Thymus (tissue), 11 donors: ENCODE data around the gene TANGO6. TPM values are rescaled to one million over a fixed set of nuclear protein-coding genes. Genes with fewer than 3 reads are reported as not detected.

Source experiments
- DNase-seq, 9 donors: peaks; one replicate each; pipeline ENCODE4 v3.0.0-alpha.2; 2013; ENCODE audit warnings: low spot score in 9 of 9, low read depth in 6 of 9, missing footprints in 1 of 9
- H3K27ac ChIP-seq, 2 donors: one replicate each; pipeline ENCODE4 v1.5.1; 2013; ENCODE audit warnings: control low read depth in 1 of 2, low read depth in 1 of 2, low read length in 1 of 2, mild to moderate bottlenecking in 1 of 2, moderate library complexity in 1 of 2
- H3K27me3 ChIP-seq, 2 donors: one replicate each; pipeline ENCODE4 v1.5.1; 2013; ENCODE audit warnings: low read length in 1 of 2; ENCODE audit not compliant: control insufficient read depth in 2 of 2, insufficient read depth in 1 of 2
- H3K36me3 ChIP-seq, 2 donors: one replicate each; pipeline ENCODE4 v1.5.1; 2013; ENCODE audit warnings: low read length in 1 of 2, mild to moderate bottlenecking in 1 of 2, moderate library complexity in 1 of 2; ENCODE audit not compliant: control insufficient read depth in 2 of 2, insufficient read depth in 2 of 2
- H3K4me1 ChIP-seq, 2 donors: one replicate each; pipeline ENCODE4 v1.5.1; 2013; ENCODE audit warnings: low read length in 2 of 2; ENCODE audit not compliant: control insufficient read depth in 2 of 2, insufficient read depth in 2 of 2
- H3K4me3 ChIP-seq, 2 donors: one replicate each; pipeline ENCODE4 v1.5.1; 2013; ENCODE audit warnings: low read length in 2 of 2, control low read depth in 1 of 2, mild to moderate bottlenecking in 1 of 2
- H3K9me3 ChIP-seq, 2 donors: one replicate each; pipeline ENCODE4 v1.5.1; 2013; ENCODE audit warnings: low read length in 1 of 2, mild to moderate bottlenecking in 1 of 2; ENCODE audit not compliant: control insufficient read depth in 2 of 2, insufficient read depth in 1 of 2
- WGBS: extraction: QIAGEN DNeasy Blood & Tissue Kit; methylation state at CpG from one replicate; pipeline ENCODE4 v1.1.7; 2013; 5-methylcytosine and 5-hydroxymethylcytosine counted together
- polyA plus RNA-seq: library from polyadenylated mRNA; stranded (reverse); fragments of 200-250 nt; gene quantifications from one replicate; pipeline ENCODE4 v1.2.3, GENCODE V29; 2013
- total RNA-seq: library from RNA; stranded (reverse); fragments of 120-200 nt; gene quantifications from one replicate; pipeline ENCODE4 v1.2.4, GENCODE V29; 2013
- donor health status: healthy.

The TANGO6 gene
- total and polyA plus RNA-seq, 2 donors = 3.2 to 9.1 TPM

DNA sequence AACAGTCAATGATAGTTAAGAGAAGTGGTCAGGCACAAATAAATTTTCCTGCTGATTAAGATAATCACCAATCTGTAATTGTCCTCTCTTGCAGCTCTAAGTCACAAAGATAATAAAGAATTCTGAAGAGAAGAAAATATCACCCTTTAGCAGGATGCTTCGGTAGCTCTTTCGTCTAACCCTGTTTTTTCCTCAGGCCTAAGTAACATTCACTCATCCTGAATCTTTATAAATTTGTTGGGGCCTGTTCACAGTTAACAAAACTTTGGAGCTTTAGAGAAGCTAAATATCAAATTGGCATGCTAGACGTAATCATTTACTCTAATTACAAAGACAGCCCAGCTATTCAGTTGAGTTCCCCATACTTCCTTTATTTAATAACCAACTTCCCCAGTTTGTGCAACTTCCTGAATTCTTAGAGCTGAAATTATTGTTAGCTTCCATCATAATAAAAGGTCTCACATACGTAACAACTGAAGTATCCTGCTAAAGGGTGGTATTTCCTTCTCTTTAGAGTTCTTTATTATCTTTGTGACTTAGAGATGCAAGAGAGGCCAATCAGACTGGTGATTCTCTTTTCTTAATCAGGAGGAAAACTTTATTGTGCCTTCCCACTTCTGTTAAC lies 118.6 kb downstream of the TANGO6 start:
- no peak for DNase-seq
- Histone ChIP-seq H3K27me3 (no peaks in the 10 kb centered on the region), H3K4me3 (no peak overlapping the region), H3K36me3 (no peaks in the 10 kb centered on the region), H3K9me3 (no peaks in the 10 kb centered on the region), H3K4me1 (no peaks in the 10 kb centered on the region), H3K27ac (no peak overlapping the region)
- 97% methylated on average over 4 of the region's 4 CpGs for WGBS

GRCh38 chr16:68969338-68969737 lies 126.0 kb downstream of the TANGO6 start:
- Histone ChIP-seq H3K9me3 (no peaks in the 10 kb centered on the region), H3K27me3 (no peaks in the 10 kb centered on the region), H3K4me1 (no peaks in the 10 kb centered on the region), H3K4me3 (no peak overlapping the region), H3K27ac (no peak overlapping the region), H3K36me3 (peaks cover 3 to 7% of the 10 kb centered on the region in 2 donors)
- 97% methylated on average over 2 of the region's 2 CpGs for WGBS
- no peak for DNase-seq

GRCh38 chr16:68972013-68972412 lies 128.7 kb downstream of the TANGO6 start:
- WGBS = 94% methylated on average over 4 of the region's 4 CpGs
- no peak overlapping the region for H3K27ac ChIP-seq
- DNase-seq = no peak
- no peaks in the 10 kb centered on the region for H3K9me3 ChIP-seq
- H3K4me1 ChIP-seq = no peaks in the 10 kb centered on the region
- H3K36me3 ChIP-seq = peaks cover 11 to 15% of the 10 kb centered on the region in 2 donors
- H3K4me3 ChIP-seq = no peak overlapping the region
- no peaks in the 10 kb centered on the region for H3K27me3 ChIP-seq

GRCh38 chr16:68972720-68973119 lies 129.4 kb downstream of the TANGO6 start:
- DNase-seq = peak in 3 of 9 donors; percentile 2 to 14 (median 5)
- WGBS = 94% methylated on average over 4 of the region's 4 CpGs
- Histone ChIP-seq H3K27ac (no peak overlapping the region), H3K9me3 (no peaks in the 10 kb centered on the region), H3K27me3 (no peaks in the 10 kb centered on the region), H3K4me1 (no peaks in the 10 kb centered on the region), H3K36me3 (peaks cover 11 to 15% of the 10 kb centered on the region in 2 donors), H3K4me3 (no peak overlapping the region)

- no peaks in the 10 kb centered on the region for H3K9me3 ChIP-seq
- WGBS = 91% methylated on average over 7 of the region's 7 CpGs
- H3K36me3 ChIP-seq = peaks cover 11 to 15% of the 10 kb centered on the region in 2 donors
- H3K4me1 ChIP-seq = no peaks in the 10 kb centered on the region
- no peaks in the 10 kb centered on the region for H3K27me3 ChIP-seq
- H3K4me3 ChIP-seq = no peak overlapping the region
- H3K27ac ChIP-seq = no peak overlapping the region
- no peak for DNase-seq
Observed at GRCh38 chr16:68973611-68974120, 130.3 kb downstream of the TANGO6 start.

DNA sequence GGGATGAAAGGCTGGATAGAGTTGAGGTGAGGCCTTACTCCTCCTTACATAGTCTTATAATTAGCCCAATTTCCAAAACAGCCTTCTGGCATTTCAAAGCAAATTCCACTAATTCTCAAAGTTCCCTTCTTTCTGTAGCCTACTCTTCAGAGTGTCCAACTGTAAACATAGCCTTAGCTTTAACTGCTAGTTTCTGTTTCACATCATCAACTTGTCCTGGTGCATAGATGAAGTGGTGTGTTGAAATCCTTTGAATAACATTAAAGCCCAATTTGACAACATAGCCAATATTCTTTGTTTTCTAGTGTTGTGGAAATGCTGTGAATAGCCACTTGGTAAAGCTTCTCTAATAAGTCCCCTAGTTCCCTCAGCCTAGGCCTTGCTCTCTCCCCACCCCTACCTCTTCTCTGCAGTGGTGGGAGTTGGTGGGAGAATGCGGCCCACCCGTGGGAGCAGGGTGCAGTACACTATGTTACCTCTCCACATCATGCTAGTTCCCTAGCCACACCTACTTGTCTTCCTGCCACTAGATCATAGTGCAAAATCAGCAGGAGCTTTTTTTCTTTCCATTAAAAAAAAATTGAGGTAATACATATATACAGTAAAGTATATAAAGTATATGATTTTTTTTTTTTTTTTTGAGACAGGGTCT lies 135.1 kb downstream of the TANGO6 start:
- Histone ChIP-seq H3K36me3 (peaks cover 11 to 15% of the 10 kb centered on the region in 2 donors), H3K4me3 (no peak overlapping the region), H3K9me3 (no peaks in the 10 kb centered on the region), H3K4me1 (no peaks in the 10 kb centered on the region), H3K27me3 (no peaks in the 10 kb centered on the region), H3K27ac (no peak overlapping the region)
- DNase-seq = no peak
- WGBS = 95% methylated on average over 2 of the region's 2 CpGs

GRCh38 chr16:68980695-68981315 lies 137.5 kb downstream of the TANGO6 start:
- 98% methylated on average over 15 of the region's 15 CpGs for WGBS

DNA sequence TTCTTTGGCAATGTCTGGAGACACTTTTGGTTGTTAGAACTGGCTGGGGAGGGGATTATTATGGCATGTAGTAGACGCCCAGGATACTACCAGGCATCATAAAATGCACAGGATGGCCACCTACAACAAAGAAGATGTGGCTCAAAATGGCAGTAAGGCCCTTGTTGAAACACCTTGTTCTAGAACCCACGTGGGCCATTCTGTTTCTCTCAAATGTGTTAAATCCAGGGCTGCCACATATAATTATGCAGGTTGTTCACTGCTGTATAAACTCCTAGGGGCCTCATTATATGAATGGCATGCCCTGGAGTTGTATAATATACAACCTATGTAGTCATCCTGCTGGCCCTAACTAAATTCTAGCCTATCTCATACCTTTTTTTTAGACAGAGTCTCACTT lies 138.6 kb downstream of the TANGO6 start:
- H3K4me1 ChIP-seq = no peaks in the 10 kb centered on the region
- H3K4me3 ChIP-seq = no peak overlapping the region
- H3K27me3 ChIP-seq = no peaks in the 10 kb centered on the region
- H3K9me3 ChIP-seq = no peaks in the 10 kb centered on the region
- DNase-seq = no peak
- H3K36me3 ChIP-seq = no peaks in the 10 kb centered on the region
- WGBS = 98% methylated on average over 2 of the region's 2 CpGs
- H3K27ac ChIP-seq = no peak overlapping the region

More at GRCh38 chr16:68980695-68981315, 137.5 kb downstream of the TANGO6 start:
- Histone ChIP-seq H3K36me3 (peaks cover 0 to 2% of the 10 kb centered on the region in 2 donors), H3K27me3 (no peaks in the 10 kb centered on the region), H3K27ac (no peak overlapping the region), H3K4me1 (no peaks in the 10 kb centered on the region), H3K9me3 (no peaks in the 10 kb centered on the region), H3K4me3 (no peak overlapping the region)
- no peak for DNase-seq

DNA sequence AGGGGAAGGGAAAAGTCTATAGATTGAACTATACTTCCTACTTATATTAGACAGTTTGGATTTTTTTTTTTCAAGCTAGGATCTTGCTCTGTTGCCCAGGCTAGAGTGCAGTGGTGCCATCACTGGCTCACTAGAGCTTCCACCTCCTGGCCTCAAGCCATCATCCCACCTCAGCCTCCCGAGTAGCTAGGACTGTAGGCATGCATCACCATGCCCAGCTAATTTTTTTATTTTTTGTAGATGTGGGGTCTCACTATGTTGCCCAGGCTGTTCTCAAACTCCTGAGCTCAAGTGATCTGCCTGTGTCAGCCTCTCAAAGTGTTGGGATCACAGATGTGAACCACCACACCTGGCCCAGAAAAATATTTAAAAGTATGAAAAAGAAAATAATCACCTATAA lies 141.1 kb downstream of the TANGO6 start:
- Histone ChIP-seq H3K27me3 (no peaks in the 10 kb centered on the region), H3K27ac (no peak overlapping the region), H3K4me3 (no peak overlapping the region), H3K9me3 (no peaks in the 10 kb centered on the region), H3K4me1 (no peaks in the 10 kb centered on the region), H3K36me3 (no peaks in the 10 kb centered on the region)
- DNase-seq = no peak
- WGBS = 94% methylated on average over 1 of the region's 1 CpG
